ENCODE data around the gene SRGAP2.
"Not testable (repeated sequence)": the region's sequence is repeated elsewhere in the genome, so short reads cannot be mapped to it uniquely, and the experiment has no call there.

- TF ChIP-seq POLR2AphosphoS5 (IDR thresholded peaks at IDR 0.05; ENCODE audit: low read depth, low read length); CTCF (IDR thresholded peaks at IDR 0.05); REST (IDR thresholded peaks at IDR 0.05; ENCODE audit: insufficient read depth in 1 of 2, low read depth in 2 of 2, low read length in 1 of 2); SIN3A (IDR thresholded peaks at IDR 0.05; ENCODE audit: borderline replicate concordance, insufficient read depth, low read depth, low read length); TCF7L2 (IDR thresholded peaks at IDR 0.05; ENCODE audit: low read depth, low read length): not testable (repeated sequence)
Observed at GRCh38 chr1:206179666-206180065, 23.7 kb upstream of the SRGAP2 start.

Data from Panc1 (cell line).